ENCODE measurements around the gene EXOSC7. TPM values are rescaled to one million over a fixed set of nuclear protein-coding genes. Genes with fewer than 3 reads are reported as not detected.
"Not testable (repeated sequence)": the region's sequence is repeated elsewhere in the genome, so short reads cannot be mapped to it uniquely, and the experiment has no call there.

The EXOSC7 gene
- total RNA-seq, 1 donor from 2014 or later, result 15.2 TPM

- no peak for DNase-seq (ENCODE audit: low spot score)
These were observed 13.2 kb upstream of the EXOSC7 start for GRCh38 chr3:44962621-44963393.

- no peak for DNase-seq (ENCODE audit: low spot score)
These were observed 12.3 kb upstream of the EXOSC7 start for GRCh38 chr3:44963571-44964325.

GRCh38 chr3:44965165-44965564 is 10.9 kb upstream of the EXOSC7 start:
- no peak for DNase-seq (ENCODE audit: low spot score)

GRCh38 chr3:44966795-44967278 is 9.2 kb upstream of the EXOSC7 start:
- peak; percentile 56 for DNase-seq (ENCODE audit: low spot score)

GRCh38 chr3:44968447-44968858 is 7.6 kb upstream of the EXOSC7 start:
- no peak for DNase-seq (ENCODE audit: low spot score)

GRCh38 chr3:44969154-44969827 is 6.8 kb upstream of the EXOSC7 start:
- no peak for DNase-seq (ENCODE audit: low spot score)

- no peak for DNase-seq (ENCODE audit: low spot score)
These were observed 6.2 kb upstream of the EXOSC7 start for GRCh38 chr3:44969828-44970179.

- DNase-seq (ENCODE audit: low spot score), result peak; percentile 24
These were observed 5.0 kb upstream of the EXOSC7 start for GRCh38 chr3:44970926-44971490.

GRCh38 chr3:44974416-44974815 is 1.6 kb upstream of the EXOSC7 start:
- no peak for DNase-seq (ENCODE audit: low spot score)

- no peak for DNase-seq (ENCODE audit: low spot score)
These were observed 5.2 kb downstream of the EXOSC7 start for GRCh38 chr3:44981220-44981619.

- no peak for DNase-seq (ENCODE audit: low spot score)
These were observed 5.7 kb downstream of the EXOSC7 start for GRCh38 chr3:44981751-44982150.

GRCh38 chr3:44982817-44983216 is 6.8 kb downstream of the EXOSC7 start:
- no peak for DNase-seq (ENCODE audit: low spot score)

GRCh38 chr3:44983484-44983941 is 7.5 kb downstream of the EXOSC7 start:
- DNase-seq (ENCODE audit: low spot score), result no peak

- no peak for DNase-seq (ENCODE audit: low spot score)
These were observed 8.3 kb downstream of the EXOSC7 start for GRCh38 chr3:44984335-44984734.

GRCh38 chr3:44986330-44986729 is 10.3 kb downstream of the EXOSC7 start:
- not testable (repeated sequence) for DNase-seq (ENCODE audit: low spot score)

- DNase-seq (ENCODE audit: low spot score), result no peak
These were observed 11.3 kb downstream of the EXOSC7 start for GRCh38 chr3:44987332-44987731.

- no peak for DNase-seq (ENCODE audit: low spot score)
These were observed 12.0 kb downstream of the EXOSC7 start for GRCh38 chr3:44988073-44988472.

GRCh38 chr3:44989141-44989540 is 13.1 kb downstream of the EXOSC7 start:
- no peak for DNase-seq (ENCODE audit: low spot score)

GRCh38 chr3:44989636-44990373 is 13.8 kb downstream of the EXOSC7 start:
- DNase-seq (ENCODE audit: low spot score), result no peak

- no peak for DNase-seq (ENCODE audit: low spot score)
These were observed 15.3 kb downstream of the EXOSC7 start for GRCh38 chr3:44991326-44991725.
